Measurements from ENCODE around the gene IDNK.
"Not testable (repeated sequence)": the region's sequence is repeated elsewhere in the genome, so short reads cannot be mapped to it uniquely, and the experiment has no call there.

The IDNK gene

DNA sequence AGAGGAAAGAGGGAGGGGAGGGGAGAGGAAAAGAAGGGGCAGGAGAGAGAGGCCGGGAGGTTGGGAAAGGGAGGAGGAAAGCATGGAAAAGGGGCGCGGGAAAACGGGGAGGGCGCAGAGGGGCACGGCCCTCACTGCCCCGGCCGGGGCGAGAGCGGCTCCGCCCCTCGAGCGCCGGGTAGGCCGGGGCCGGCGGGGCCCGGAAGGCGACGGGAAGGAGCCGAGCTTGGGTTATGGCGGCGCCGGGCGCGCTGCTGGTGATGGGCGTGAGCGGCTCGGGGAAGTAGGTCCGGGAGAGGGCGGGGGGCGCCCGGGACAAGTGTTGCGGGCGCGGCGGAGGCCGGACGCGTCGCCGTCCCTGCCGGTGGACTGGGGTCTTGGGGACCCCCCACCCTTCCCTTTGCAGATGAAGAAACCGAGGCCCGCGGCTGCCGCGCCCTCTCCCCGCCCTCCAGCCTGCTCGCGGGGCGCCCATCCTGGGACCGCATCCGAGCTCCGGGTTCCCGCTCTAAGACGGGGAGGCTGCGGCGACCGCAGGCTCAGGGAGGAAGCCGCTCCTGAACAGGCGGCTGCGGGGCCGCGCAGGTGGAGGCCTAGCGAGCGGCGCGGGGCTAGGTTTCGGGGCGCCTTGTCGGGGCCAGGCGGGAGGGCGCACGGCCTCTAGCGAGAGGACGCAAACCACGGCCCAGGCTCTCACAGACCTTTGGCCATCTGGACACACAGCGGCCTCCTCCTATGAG is at the start of gene IDNK:
TSS of gene IDNK (plus strand) at position 205 of the 740 bp plus-strand sequence. CDS start at position 234, 29 bp downstream.
- DNase-seq (ENCODE audit: low read depth in 2 of 2): peak; percentile 30 to 53

DNA sequence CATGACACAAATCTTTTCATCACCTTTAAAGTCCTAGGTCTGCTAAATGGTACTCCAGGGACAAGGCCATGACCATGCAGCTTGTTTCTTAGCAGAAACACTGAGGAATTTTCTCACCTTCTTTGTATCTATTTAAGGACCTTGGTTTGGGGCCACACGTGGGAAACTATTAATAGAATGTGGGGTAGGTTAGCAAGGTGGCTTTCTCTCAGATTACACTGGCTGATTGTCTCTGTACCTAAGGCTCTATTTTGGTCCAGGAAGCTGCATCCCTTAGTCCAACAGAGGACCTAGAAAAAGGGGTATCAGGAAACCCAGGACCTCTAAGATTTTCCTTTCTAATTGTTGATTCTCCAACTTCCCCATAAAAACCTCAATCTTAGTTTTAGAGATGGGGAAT is 48.5 kb upstream of the IDNK start:
- DNase-seq (ENCODE audit: low read depth in 2 of 2): no peak

DNA sequence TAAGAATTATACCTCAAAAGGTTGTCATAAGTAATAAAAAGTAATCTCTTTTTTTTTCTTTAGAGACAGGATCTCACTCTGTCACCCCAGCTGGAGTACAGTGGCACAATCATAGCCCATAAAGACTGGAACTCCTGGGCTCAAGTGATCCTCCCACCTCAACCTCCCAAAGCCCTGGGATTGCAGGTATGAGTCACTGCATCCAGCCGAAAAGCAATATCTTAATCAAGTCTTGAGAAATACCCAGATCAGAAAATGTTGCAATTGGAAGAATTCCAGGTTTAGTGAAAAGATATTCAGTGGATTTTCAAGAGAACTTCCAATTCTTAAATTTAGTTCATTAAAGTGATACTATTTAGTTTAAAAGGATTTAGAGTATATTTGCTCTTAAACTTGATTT is 40.9 kb upstream of the IDNK start:
- DNase-seq (ENCODE audit: low read depth in 2 of 2): no peak

DNA sequence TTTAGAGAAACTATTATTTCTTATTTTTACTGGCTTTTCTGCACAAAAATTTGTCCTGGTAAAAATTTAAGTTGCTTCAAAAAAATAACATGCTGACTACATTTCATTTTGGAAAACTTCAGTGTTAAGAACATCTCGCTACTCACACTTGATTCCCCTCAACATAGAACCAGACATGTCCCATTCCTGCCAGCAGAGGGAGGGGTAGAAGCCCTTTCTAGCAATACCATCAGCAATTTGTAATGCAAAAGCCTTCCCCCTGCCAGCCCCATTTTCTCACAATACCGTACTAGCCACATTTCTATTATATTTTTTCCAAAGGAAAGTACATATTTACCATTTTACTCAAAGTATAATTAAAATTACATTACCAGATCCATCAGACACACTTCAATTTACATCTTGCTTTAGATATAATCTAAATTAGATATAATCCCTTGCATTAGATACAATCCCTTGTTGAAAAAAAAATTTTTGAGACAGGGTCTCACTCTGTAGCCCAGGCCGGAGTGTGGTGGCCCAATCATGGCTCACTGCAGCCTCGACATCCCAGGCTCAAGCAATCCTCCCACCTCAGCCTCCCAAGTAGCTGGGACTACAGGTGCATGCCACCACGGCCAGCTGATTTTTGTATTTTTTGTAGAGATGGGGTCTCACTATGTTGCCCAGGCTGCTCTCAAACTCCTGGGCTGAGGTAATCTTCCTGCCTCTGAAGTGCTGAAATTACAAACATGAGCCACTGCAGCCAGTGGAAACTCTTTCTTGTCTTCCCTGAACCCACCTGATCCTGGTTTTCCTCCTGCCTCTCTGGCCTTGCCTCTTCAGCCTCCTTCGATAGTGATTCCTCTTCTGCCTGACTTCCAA is 39.6 kb upstream of the IDNK start:
- DNase-seq (ENCODE audit: low read depth in 2 of 2): no peak

DNA sequence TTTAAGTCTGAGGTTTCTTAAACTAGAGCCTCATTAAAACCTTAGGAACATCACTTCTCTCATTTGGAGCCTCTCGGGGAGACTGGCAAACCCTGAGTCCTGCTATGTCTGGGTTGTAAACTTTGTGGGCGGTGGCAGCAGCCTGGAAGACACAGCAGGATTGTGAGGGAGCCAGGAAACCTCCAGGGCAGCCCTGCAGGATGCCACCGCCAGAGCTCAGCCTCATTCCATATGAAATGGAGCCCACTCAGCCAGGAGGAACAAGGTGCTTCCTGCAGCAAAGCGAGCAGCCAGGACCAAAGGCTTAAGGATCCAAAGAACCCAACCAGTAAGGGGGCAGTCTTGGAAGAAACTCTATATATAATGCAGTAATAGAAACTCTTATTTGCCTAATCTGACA is 37.9 kb upstream of the IDNK start:
- DNase-seq (ENCODE audit: low read depth in 2 of 2): no peak

DNA sequence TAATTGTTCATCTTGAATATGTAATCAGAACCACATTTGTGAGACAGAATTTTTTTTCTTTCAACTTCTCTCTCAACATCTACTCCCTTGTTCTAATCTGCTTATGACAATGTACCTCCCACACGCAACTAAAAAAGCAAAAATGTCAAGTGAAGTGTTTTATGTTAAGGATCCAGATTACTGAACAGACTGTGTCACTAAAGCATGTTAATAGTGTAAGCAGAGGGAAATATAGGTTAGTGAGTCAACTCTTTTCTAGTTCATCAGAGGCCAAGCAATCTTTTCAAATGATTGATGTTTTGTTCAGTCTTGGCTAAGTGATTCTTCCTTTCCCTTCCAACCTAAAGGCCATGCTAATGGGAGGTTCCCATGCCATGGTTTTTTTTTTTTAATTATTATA is 34.7 kb upstream of the IDNK start:
- DNase-seq (ENCODE audit: low read depth in 2 of 2): no peak

DNA sequence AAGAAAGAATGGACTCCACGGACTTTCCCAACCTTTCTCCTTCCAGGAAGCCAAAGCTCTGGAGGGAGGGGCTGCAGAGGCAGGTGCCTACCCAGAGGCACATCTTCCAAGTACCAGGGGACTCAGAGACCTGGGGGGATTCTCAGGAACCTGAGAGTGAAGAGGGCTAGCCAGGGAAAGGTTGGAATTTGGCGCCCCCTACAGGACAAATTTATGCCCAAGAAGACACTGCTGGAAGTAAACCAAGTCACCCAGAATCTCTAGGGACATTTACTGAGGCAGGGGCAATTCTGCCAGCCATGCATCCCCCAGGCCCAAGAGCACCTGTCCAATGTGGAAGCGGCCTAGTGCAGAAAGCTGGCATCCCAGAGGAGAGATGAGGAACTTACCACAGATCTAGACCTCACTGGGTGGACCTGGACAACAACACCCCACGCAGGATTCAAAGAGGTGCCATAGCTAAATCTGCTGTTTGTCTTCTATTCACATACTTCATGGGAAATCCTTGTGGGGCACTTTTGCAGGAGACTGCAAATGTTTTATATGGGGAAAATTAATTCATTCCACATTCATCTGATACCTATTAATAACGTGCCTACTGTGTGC is 25.9 kb upstream of the IDNK start:
- DNase-seq (ENCODE audit: low read depth in 2 of 2): peak; percentile 24 to 32

DNA sequence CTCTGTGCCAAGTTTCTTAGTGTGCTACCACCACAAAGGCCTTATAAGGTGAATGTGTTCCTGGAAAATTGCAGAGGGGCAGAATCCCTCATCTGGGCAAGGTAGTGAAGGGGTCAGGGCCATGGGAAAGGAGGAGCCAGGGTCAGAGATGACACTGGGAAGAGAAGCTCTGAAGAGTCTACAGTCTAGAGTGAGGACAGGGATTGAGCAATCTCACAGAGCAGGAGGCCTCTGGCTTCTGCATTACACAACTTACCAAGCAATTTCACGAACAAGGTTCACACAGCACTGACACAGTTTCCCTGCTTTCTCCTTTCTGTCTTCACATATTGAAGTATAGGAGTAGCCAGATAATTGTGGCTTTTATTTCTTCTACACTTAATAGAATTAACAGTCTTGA is 24.5 kb upstream of the IDNK start:
- no peak for DNase-seq (ENCODE audit: low read depth in 2 of 2)

DNA sequence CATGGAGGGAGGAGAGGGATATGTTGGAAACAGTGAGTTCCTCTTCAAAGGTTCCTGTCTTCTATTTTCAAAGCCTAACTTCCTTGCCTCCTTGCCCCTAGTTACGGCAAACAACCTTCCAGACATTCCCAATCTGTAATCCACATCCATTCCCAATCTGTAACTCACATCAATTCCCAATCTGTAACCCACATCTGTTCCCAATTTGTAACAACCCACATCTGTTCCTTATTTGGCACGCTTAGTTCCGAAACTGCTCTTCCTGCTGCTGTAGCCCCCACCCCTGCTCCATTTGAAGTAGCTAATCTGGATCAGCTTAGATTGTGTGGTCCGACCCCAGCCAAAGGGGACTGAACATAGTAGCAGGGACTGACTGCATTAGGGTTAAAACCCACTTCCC is 23.9 kb upstream of the IDNK start:
- DNase-seq (ENCODE audit: low read depth in 2 of 2): no peak

DNA sequence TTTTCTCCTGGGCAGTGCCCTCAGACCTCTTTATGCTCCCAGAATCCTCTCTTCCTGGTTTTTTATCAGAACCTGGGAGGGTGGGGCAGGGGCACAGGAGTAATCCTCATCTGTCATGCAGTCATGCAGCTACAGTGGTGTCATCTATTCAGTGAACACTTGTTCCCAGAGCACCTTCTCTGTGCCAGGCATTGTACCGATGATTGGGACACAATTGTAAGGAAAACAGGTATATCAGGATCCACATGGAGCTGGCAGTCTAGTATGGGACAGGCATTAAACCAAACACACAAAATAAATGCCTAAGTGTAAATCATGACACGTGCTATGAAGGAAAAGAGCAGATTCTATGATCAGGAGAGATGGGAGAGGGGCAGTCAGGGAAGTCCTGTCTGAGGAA is 21.5 kb upstream of the IDNK start:
- no peak for DNase-seq (ENCODE audit: low read depth in 2 of 2)

DNA sequence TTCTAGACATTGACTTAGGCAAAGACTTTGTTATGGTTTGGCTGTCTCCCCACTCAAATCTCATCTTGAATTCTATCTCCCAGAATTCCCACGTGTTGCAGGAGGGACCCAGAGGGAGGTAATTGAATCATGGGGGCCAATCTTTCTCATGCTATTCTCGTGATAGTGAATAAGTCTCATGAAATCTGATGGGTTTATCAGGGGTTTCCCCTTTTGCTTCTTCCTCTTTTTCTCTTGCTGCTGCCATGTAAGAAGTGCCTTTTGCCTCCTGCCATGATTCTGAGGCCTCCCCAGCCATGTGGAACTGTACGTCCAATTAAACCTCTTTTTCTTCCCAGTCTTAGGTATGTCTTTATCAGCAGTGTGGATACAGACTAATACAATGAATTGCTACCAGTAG is 15.3 kb upstream of the IDNK start:
- DNase-seq (ENCODE audit: low read depth in 2 of 2): not testable (repeated sequence)

DNA sequence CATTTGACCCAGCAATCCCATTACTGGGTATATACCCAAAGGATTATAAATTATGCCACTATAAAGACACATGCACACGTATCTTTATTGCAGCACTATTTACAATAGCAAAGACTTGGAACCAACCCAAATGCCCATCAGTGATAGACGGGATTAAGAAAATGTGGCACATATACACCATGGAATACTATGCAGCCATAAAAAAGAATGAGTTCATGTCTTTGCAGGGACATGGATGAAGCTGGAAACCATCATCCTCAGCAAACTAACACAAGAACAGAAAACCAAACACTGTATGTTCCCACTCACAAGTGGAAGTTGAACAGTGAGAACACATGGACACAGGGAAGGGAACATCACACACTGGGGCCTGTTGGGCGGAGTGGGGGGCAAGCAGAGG is 9.6 kb upstream of the IDNK start:
- not testable (repeated sequence) for DNase-seq (ENCODE audit: low read depth in 2 of 2)

DNA sequence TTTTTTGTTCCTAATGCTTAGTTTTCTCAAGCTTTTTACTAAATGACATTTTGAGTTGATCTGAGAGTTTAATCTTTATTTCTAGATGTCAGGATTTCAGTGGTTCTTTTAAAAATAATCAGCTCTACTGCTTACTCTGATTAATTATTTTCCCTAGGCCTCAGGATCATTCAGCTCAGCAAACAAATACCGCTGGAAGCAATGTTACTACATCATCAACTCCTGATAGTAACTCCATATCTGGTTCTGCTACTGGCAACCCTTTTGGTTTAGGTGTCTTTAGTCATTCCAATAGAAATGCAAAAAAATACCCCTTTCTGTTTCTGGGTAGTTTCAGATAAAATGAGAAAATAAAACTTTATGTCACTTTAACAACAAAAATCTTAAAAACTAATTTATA is 5.6 kb upstream of the IDNK start:
- no peak for DNase-seq (ENCODE audit: low read depth in 2 of 2)

DNA sequence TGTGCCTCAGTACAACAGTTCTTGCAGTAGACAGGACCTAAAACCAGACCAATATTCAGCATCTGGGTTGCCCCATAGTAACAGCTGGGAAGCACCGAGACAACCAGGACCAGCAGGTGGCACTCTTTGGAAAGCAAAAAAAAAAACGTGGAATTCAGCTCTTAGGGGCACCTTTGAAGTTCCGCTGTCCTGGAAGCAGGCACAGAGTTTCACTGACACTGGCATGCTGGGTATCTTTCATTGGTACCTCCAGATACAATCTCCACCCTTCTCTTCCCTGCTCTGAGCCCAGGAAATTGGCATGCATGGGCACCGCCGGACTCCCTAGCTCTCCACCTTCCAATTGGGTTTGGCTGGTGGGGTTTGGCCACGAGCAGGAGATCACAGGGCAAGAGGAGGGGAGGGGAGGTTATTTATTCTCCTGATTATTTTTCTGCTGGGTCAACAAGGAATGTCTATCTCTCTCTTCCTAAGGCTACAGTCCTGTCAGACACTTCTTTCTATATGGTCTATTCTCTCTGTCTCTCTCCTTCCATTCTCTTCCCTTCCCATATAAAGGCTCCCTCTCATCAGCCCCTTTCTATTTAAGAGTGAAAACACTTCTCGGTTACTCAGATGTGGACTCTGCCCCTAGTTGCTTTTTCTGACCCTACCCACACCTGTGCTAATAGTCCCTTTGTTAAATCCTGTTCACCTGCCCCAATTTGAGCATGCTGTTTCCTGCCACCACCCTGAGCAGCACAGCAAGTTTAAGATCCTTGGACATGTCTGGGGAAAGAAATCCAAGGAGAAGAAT is 1.9 kb upstream of the IDNK start:
- DNase-seq (ENCODE audit: low read depth in 2 of 2): peak; percentile 19 to 20

DNA sequence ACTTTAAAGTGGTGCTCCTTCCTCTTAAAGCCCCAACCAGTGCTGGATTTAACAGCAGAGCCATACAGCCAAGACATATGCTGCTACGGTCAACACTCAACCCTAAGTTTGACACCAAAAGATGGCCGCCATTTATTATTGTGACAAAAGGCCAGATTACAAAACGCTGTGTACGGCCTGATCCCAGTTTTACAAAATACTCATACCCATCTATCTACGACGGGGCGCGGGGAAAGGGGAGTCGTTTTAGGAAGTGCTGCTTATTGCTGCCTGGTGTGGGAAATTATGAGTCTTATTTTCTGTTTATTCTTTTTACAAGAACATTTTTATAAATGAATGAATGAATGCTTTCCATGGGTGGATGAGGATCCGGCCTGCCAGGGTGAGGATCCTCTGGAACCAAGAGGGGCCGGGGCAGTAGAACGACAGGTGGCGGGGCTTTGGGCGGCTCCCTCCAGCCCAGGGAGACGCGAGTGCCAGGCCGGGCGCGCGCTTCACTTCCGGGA is 457 bp upstream of the IDNK start:
- peak in 1 of 2 donors; percentile 40 for DNase-seq (ENCODE audit: low read depth in 2 of 2)

DNA sequence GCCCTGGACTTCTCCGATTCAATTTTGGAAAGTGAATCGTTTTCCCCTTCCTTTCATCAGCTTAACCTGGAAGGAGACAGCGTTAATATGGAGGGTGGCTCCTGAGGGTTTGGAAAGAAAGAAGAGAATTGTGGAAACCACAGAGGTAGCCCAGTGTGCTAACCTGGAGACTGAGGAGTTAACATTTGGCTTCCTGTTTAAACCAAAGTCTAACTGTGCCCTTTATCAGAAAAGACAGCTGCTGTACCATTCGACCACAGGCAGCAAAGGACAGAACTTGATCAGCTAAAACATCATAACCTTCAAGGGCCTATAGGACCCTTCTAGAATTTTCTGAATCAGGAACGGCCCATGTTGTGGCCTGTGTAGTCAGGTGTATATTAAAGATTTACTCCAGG is 735 bp downstream of the IDNK start:
- no peak for DNase-seq (ENCODE audit: low read depth in 2 of 2)

DNA sequence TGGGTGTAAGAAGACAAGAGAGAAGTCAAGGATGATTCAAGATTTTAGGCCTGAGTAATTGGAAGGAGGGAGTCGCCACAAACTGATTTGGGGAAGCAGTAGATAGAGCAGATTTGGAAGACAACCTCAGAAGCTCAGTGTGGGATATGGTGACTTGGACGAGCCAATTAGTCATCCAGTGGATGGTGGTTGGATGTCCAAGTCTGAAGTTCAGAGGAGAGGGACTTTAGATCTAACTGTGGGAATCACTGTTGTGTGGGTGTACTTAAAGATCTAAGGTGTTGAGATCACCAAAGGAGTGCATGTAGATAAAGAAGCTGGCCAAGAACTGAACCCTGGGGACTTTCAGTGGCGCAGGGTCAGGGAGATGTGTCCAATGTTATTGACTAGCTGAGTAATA is 2.2 kb downstream of the IDNK start:
- DNase-seq (ENCODE audit: low read depth in 2 of 2): no peak

DNA sequence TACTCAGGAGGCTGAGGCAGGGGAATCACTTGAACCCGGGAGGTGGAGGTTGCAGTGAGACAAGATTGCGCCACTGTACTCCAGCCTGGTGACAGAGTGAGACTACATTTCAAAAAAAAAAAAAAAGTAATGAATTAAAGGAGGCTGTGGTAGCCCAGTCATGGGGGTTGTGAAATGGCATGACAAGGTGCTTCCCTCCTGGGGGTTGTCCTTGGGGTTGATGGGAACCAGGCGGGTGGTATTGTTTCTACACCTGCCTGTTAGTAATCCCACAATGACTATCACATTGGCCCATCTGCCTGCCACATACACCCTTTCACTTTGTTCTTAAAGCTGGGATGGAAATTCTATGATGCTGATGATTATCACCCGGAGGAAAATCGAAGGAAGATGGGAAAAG is 5.6 kb downstream of the IDNK start:
- DNase-seq (ENCODE audit: low read depth in 2 of 2): no peak

DNA sequence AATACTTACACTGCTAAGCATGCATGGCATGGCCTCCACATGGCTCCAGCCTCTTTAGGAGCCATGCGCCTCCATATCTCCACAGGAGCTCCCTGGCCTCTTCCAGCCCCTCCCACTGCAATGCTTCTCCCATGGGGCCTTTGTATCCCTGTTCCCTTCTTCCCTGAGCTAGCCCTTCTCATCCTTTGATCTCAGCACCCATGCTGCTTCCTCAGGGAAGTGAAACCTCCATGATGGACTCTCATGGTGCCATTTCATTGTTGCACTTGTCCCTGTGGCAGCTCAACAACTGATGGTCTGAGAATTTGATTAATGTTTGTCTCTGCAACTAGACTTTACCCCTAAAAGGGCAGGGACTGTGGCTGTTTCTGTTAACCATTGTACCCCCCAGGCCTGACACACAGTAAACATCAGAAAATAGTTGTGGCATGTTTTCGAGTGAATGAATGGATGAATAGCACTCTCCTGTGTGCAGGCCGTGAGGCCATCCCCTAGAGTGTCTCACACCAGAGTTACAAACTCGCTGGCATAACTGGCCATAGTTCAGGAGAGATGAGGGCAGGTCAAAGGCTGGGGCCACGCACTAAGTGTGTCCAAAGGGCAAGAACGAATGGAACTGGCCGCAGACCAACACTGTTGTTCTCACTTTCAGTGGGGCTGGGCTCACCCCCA is 6.6 kb downstream of the IDNK start:
- DNase-seq (ENCODE audit: low read depth in 2 of 2): no peak

DNA sequence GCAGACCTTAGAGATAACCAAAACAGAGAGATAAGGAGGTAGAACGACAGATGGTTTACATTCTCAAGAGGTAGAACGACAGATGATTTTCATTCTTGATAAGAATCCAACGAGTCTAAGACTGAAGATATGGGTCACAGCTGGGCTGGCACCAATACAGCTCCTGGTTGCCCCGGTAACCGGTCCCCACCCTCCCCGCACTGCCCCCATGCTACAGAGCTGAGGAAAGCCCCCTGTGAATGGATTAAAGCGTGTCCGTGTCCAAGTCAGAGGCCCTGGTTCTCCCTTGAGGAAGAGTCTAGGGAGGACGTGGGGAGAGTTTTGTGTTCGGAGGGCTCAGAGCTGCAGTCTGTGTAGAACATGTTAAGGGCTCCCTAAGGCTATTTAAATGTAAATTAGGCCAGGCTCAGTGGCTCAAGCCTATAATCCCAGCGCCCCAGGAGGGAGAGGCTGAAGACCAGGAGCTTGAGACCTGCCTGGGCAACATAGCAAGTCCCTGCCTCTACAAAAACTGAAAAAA is 8.1 kb downstream of the IDNK start:
- DNase-seq (ENCODE audit: low read depth in 2 of 2): no peak

DNA sequence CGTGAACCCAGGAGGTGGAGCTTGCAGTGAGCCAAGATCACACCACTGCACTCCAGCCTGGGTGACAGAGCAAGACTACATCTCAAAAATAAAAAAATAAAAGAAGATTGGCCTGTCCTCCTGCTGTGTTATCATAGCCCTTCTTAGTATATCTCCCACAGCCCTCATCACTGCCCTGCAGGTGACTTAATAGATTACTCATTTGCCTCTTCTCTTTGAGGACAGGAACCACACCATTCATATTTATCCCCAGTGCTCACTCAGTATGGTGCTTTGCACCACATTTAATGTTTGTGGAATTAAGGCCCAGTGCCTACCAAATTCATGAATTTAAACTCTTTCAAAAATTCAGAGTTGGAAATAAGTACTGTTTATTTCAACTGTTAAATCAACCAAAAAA is 10.3 kb downstream of the IDNK start:
- no peak for DNase-seq (ENCODE audit: low read depth in 2 of 2)

Measured in activated CD4-positive, alpha-beta T cell treated with anti-CD3 and anti-CD28 coated beads for 24 hours (primary cell).